Hepatocyte (in vitro differentiated cells): ENCODE measurements around the gene SCARF2. TPM values are rescaled to one million over a fixed set of nuclear protein-coding genes. Genes with fewer than 3 reads are reported as not detected.

Experiments used
- DNase-seq: peaks from one replicate; pipeline ENCODE4 v3.0.0-alpha.2; 2016; ENCODE audit warnings: low spot score
- H2AFZ ChIP-seq: fragments of 200-600 bp; sonication (generic); 2 replicates; pipeline ENCODE4 v1.6.0; 2016; ENCODE audit warnings: antibody characterized with exemption, mild to moderate bottlenecking
- H3K27ac ChIP-seq: fragments of 200-600 bp; sonication (generic); 2 replicates; pipeline ENCODE4 v1.5.1; 2016; ENCODE audit warnings: mild to moderate bottlenecking
- H3K27me3 ChIP-seq: fragments of 200-600 bp; sonication (generic); 2 replicates; pipeline ENCODE4 v1.6.1; 2016
- H3K36me3 ChIP-seq: fragments of 200-600 bp; sonication (generic); replicated peaks from 2 replicates; pipeline ENCODE4 v1.5.1; 2016; ENCODE audit warnings: low read depth; ENCODE audit not compliant: insufficient read depth
- H3K4me1 ChIP-seq: fragments of 200-600 bp; sonication (generic); 2 replicates; pipeline ENCODE4 v1.5.1; 2016; ENCODE audit warnings: mild to moderate bottlenecking, moderate library complexity; ENCODE audit not compliant: insufficient read depth
- H3K4me2 ChIP-seq: fragments of 200-600 bp; sonication (generic); 2 replicates; pipeline ENCODE4 v1.6.0; 2016
- H3K4me3 ChIP-seq: fragments of 200-600 bp; sonication (generic); 2 replicates; pipeline ENCODE4 v1.5.1; 2016; ENCODE audit warnings: mild to moderate bottlenecking
- H3K79me2 ChIP-seq: fragments of 200-600 bp; sonication (generic); 2 replicates; pipeline ENCODE4 v1.6.0; 2017; ENCODE audit warnings: mild to moderate bottlenecking
- H3K9me2 ChIP-seq: fragments of 200-600 bp; sonication (generic); replicated peaks from 2 replicates; pipeline ENCODE4 v1.6.0; 2017; ENCODE audit warnings: mild to moderate bottlenecking; ENCODE audit not compliant: insufficient read depth
- H3K9me3 ChIP-seq: fragments of 200-600 bp; sonication (generic); 2 replicates; pipeline ENCODE4 v1.5.1; 2016; ENCODE audit warnings: low read depth, mild to moderate bottlenecking
- H4K20me1 ChIP-seq: fragments of 200-600 bp; sonication (generic); 2 replicates; pipeline ENCODE4 v1.6.0; 2016; ENCODE audit warnings: mild to moderate bottlenecking; ENCODE audit not compliant: insufficient read depth, poor library complexity, severe bottlenecking
- CTCF ChIP-seq: fragments of 200-600 bp; sonication (generic); IDR thresholded peaks from 2 replicates; pipeline ENCODE4 v1.5.1; 2016; ENCODE audit warnings: antibody characterized with exemption, mild to moderate bottlenecking; ENCODE audit not compliant: poor library complexity
- EZH2 ChIP-seq: fragments of 200-600 bp; sonication (generic); IDR thresholded peaks from 2 replicates; pipeline ENCODE4 v1.6.1; 2016; ENCODE audit warnings: antibody characterized with exemption, mild to moderate bottlenecking, borderline replicate concordance
- EZH2phosphoT487 ChIP-seq: fragments of 200-600 bp; sonication (generic); IDR thresholded peaks from one replicate; pipeline ENCODE4 v1.6.1; 2018; ENCODE audit warnings: antibody characterized with exemption, mild to moderate bottlenecking, low read depth, moderate library complexity; ENCODE audit not compliant: unreplicated experiment, severe bottlenecking
- WGBS: methylation state at CpG from one replicate; pipeline ENCODE4 v1.1.6; 2016; ENCODE audit warnings: low lambda C conversion rate; ENCODE audit errors: missing lambda C conversion rate; 5-methylcytosine and 5-hydroxymethylcytosine counted together
- polyA plus RNA-seq: library from polyadenylated mRNA; unstranded; fragments of >200 nt; fragmentation: Nextera tagmentation; extraction: Ambion mirVana; gene quantifications from 2 replicates; pipeline ENCODE4 v1.2.1, GENCODE V29; 2016
- total RNA-seq: library from RNA; depleted of rRNA; stranded (reverse); fragments of >200 nt; gene quantifications from 2 replicates; pipeline ENCODE4 v1.2.3, GENCODE V29; 2014

SCARF2 gene
- total and polyA plus RNA-seq, 2 experiments from 2014 or later, result 19.3 to 35.2 TPM

GRCh38 chr22:20464912-20465758 is 27.5 kb upstream of the SCARF2 start:
- no peak for DNase-seq
- Histone ChIP-seq H3K27ac (no peak overlapping the region), H3K79me2 (no peaks in the 10 kb centered on the region), H4K20me1 (no peaks in the 10 kb centered on the region), H2AFZ (no peak overlapping the region), H3K4me3 (no peak overlapping the region), H3K4me1 (no peaks in the 10 kb centered on the region), H3K9me3 (no peaks in the 10 kb centered on the region), H3K27me3 (no peaks in the 10 kb centered on the region), H3K4me2 (no peak overlapping the region), H3K9me2 (no peaks in the 10 kb centered on the region), H3K36me3 (no peaks in the 10 kb centered on the region)
- 97% methylated on average over 32 of the region's 32 CpGs for WGBS
- TF ChIP-seq CTCF (no peak), EZH2 (no peak), EZH2phosphoT487 (no peak)

GRCh38 chr22:20464096-20464614 is 26.5 kb upstream of the SCARF2 start:
- Histone ChIP-seq H3K4me3 (no peak overlapping the region), H3K9me2 (no peaks in the 10 kb centered on the region), H4K20me1 (no peaks in the 10 kb centered on the region), H3K36me3 (no peaks in the 10 kb centered on the region), H3K9me3 (no peaks in the 10 kb centered on the region), H3K27ac (no peak overlapping the region), H3K79me2 (no peaks in the 10 kb centered on the region), H3K4me1 (no peaks in the 10 kb centered on the region), H3K4me2 (no peak overlapping the region), H2AFZ (no peak overlapping the region), H3K27me3 (no peaks in the 10 kb centered on the region)
- TF ChIP-seq EZH2phosphoT487, result no peak
- TF ChIP-seq CTCF, result no peak
- no peak for TF ChIP-seq EZH2
- DNase-seq, result no peak
- 97% methylated on average over 11 of the region's 11 CpGs for WGBS

GRCh38 chr22:20463324-20464095 is 25.9 kb upstream of the SCARF2 start:
- Histone ChIP-seq H3K27me3 (no peaks in the 10 kb centered on the region), H3K4me3 (no peak overlapping the region), H3K4me2 (no peak overlapping the region), H2AFZ (no peak overlapping the region), H3K79me2 (no peaks in the 10 kb centered on the region), H3K27ac (no peak overlapping the region), H3K4me1 (no peaks in the 10 kb centered on the region), H4K20me1 (no peaks in the 10 kb centered on the region), H3K9me3 (no peaks in the 10 kb centered on the region), H3K9me2 (no peaks in the 10 kb centered on the region), H3K36me3 (no peaks in the 10 kb centered on the region)
- WGBS, result 82% methylated on average over 2 of the region's 2 CpGs
- no peak for DNase-seq
- TF ChIP-seq EZH2 (no peak), CTCF (no peak), EZH2phosphoT487 (no peak)
